Gastroesophageal sphincter (tissue), 4 donors: ENCODE data around the gene MEGF11. TPM values are rescaled to one million over a fixed set of nuclear protein-coding genes. Genes with fewer than 3 reads are reported as not detected.

ENCODE experiments used
- ATAC-seq: fragments of 150-250 bp; one replicate; pipeline ENCODE4 v1.9.1; 2016; ENCODE audit warnings: mild to moderate bottlenecking, moderate library complexity
- H3K27ac ChIP-seq, 4 donors: fragments of 200-600 bp; sonication (generic) in 3 of 4; 1 replicate in 3 of 4; 2 replicates in 1 of 4; pipeline ENCODE4 v1.5.1; 2016 to 2019
- H3K27me3 ChIP-seq: fragments of 200-600 bp; sonication (generic); one replicate; pipeline ENCODE4 v1.5.1; 2019
- H3K36me3 ChIP-seq, 2 donors: fragments of 200-600 bp; sonication (generic); one replicate each; pipeline ENCODE4 v1.5.1; 2019; ENCODE audit warnings: control low read depth in 1 of 2
- H3K4me1 ChIP-seq, 3 donors: fragments of 200-600 bp; sonication (generic); 1 replicate in 2 of 3; 2 replicates in 1 of 3; pipeline ENCODE4 v1.5.1; 2016 to 2019; ENCODE audit warnings: control low read depth in 2 of 3
- H3K4me3 ChIP-seq, 2 donors: fragments of 200-600 bp; sonication (generic); one replicate each; pipeline ENCODE4 v1.5.1; 2019; ENCODE audit warnings: mild to moderate bottlenecking in 1 of 2, moderate library complexity in 1 of 2
- H3K9me3 ChIP-seq, 3 donors: fragments of 200-600 bp; sonication (generic); one replicate each; pipeline ENCODE4 v1.5.1; 2017 to 2019; ENCODE audit warnings: control low read depth in 2 of 3
- EP300 ChIP-seq: sonication (generic); formaldehyde crosslinking; IDR thresholded peaks from one replicate; pipeline ENCODE4 v1.6.1; 2017; ENCODE audit warnings: antibody characterized with exemption, mild to moderate bottlenecking
- POLR2A ChIP-seq, 2 donors: fragments of 450-650 bp; IDR thresholded peaks; one replicate each; pipeline ENCODE4 v1.6.1; 2017; ENCODE audit warnings: antibody characterized with exemption in 2 of 2, mild to moderate bottlenecking in 2 of 2, moderate library complexity in 1 of 2
- POLR2AphosphoS5 ChIP-seq: sonication (generic); formaldehyde crosslinking; IDR thresholded peaks from one replicate; pipeline ENCODE4 v1.6.1; 2017; ENCODE audit warnings: antibody characterized with exemption
- WGBS, 2 donors: methylation state at CpG; one replicate each; pipeline ENCODE4 v1.1.5; 2018; ENCODE audit warnings: low coverage in 1 of 2; 5-methylcytosine and 5-hydroxymethylcytosine counted together
- total RNA-seq, 4 donors: library from RNA; depleted of rRNA; stranded (reverse); fragments of >200 nt; gene quantifications; one replicate each; pipeline ENCODE4 v1.1.0, GENCODE V29; 2016
- TF ChIP-seq, protein P1 (sequence below), 4 experiments: fragments of 200-600 bp in 2 of 4; fragments of 450-650 bp in 2 of 4; sonication (generic) in 1 of 4; IDR thresholded peaks; one replicate each; pipeline ENCODE4 v1.5.1; 2017 to 2019; ENCODE audit warnings: antibody characterized with exemption in 4 of 4, mild to moderate bottlenecking in 2 of 4, moderate library complexity in 2 of 4

MEGF11 gene
- total RNA-seq, 4 donors from 2014 or later, result 0.08 TPM; not detected in 3

DNA sequence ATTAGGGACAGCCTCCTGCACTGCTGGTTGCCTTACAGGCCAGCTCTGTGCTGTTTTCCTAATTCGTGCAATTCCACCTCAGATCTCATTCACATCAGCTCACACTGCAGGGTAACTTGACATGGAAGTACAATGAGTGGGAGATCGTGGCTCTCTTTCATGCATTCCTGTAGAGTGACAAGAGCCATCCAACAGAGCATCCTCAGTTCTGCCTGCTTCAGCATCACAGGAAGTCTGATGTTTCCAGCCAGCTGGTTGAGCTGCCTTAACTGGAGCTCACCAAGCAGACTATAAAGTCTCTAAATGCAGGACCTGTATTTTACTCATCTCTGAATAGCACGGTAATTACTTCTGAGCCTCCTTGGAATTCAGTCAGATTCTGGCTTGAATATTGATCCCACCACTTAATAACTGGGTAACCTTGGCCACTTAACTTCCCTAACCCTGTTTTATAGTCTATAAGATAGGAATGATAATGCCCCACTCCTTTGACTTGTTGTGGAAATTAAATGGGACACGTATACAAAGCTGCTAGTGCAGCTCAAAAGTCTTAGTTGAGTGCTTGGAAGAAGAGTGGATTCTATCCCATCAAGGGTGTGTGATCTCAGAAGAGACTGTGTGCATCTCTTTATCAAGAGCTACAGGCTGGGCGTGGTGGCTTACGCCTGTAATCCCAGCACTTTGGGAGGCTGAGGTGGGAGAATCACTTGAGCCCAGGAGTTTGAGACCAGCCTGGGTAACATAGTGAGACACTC, 38.4 kb upstream of the MEGF11 start:
- Histone ChIP-seq H3K4me3 (peak overlapping the region in 1 of 2 donors; percentile 83), H3K27ac (peak overlapping the region in 2 of 4 donors; percentile 87 to 96)
- TF ChIP-seq EP300, result no peak
- no peak for TF ChIP-seq POLR2AphosphoS5
- TF ChIP-seq, protein P1, sequence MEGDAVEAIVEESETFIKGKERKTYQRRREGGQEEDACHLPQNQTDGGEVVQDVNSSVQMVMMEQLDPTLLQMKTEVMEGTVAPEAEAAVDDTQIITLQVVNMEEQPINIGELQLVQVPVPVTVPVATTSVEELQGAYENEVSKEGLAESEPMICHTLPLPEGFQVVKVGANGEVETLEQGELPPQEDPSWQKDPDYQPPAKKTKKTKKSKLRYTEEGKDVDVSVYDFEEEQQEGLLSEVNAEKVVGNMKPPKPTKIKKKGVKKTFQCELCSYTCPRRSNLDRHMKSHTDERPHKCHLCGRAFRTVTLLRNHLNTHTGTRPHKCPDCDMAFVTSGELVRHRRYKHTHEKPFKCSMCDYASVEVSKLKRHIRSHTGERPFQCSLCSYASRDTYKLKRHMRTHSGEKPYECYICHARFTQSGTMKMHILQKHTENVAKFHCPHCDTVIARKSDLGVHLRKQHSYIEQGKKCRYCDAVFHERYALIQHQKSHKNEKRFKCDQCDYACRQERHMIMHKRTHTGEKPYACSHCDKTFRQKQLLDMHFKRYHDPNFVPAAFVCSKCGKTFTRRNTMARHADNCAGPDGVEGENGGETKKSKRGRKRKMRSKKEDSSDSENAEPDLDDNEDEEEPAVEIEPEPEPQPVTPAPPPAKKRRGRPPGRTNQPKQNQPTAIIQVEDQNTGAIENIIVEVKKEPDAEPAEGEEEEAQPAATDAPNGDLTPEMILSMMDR (IDR thresholded peaks at IDR 0.05), result no peak
- no peak for TF ChIP-seq POLR2A (IDR thresholded peaks at IDR 0.05)

DNA sequence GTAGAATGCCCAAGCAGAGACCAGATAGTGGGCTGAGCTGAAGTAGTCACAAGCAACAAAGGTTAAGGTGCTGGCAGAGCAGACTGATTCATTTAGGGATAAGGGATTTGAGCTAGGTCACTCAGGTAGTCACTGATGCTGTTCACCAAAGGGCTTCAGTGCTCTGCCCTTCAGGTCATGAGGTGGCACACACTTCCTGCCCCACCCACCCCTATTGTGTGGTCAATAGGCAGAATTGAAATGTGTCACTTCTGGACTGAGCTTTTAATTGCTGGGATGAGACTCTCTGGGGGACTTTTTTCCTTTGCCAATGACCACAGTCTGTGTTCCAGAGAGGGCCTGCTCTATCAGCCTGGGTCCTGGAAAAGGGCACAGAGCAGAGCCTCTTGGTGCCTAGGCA, 37.0 kb upstream of the MEGF11 start:
- H3K27me3 ChIP-seq, result no peaks in the 10 kb centered on the region
- peaks cover 0 to 56% (median 9%) of the 10 kb centered on the region in 3 donors for H3K4me1 ChIP-seq
- no peaks in the 10 kb centered on the region for H3K9me3 ChIP-seq
- no peak overlapping the region for H3K27ac ChIP-seq
- peaks cover 0 to 1% of the 10 kb centered on the region in 2 donors for H3K36me3 ChIP-seq
- TF ChIP-seq POLR2A (IDR thresholded peaks at IDR 0.05) (no peak), EP300 (no peak), POLR2AphosphoS5 (no peak)
- TF ChIP-seq, protein P1 (IDR thresholded peaks at IDR 0.05), result no peak
- no peak for ATAC-seq
- no peak overlapping the region for H3K4me3 ChIP-seq

More for the DNA sequence above, 38.4 kb upstream of the MEGF11 start:
- Histone ChIP-seq H3K9me3 (no peaks in the 10 kb centered on the region), H3K4me1 (peaks cover 0 to 69% (median 9%) of the 10 kb centered on the region in 3 donors), H3K36me3 (no peaks in the 10 kb centered on the region), H3K27me3 (no peaks in the 10 kb centered on the region)
- 71 to 85% methylated on average over 4 to 6 of the region's 6 CpGs for WGBS, 2 donors
- no peak for ATAC-seq

DNA sequence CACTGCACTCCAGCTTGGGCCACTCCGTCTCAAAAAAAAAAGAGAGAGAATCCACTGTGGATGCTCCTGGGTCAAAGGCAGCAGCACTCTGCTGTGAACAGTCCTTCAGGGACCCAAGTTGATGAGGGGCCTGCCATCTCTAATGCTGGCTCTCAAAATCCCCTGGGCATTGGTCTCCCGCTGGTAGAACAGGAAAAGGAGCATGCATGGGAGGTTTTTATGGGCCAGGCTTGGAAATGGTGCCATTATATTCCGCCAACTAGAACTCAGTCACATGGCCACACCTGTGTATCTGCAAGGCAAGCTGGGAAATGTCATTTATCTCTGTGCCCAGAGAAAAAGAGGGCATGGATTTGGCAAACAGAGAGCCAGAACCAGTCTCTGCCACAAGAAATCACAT, 36.5 kb upstream of the MEGF11 start:
- Histone ChIP-seq H3K27me3 (no peaks in the 10 kb centered on the region), H3K9me3 (no peaks in the 10 kb centered on the region), H3K36me3 (peaks cover 0 to 4% of the 10 kb centered on the region in 2 donors), H3K27ac (no peak overlapping the region), H3K4me3 (no peak overlapping the region), H3K4me1 (peaks cover 0 to 51% (median 6%) of the 10 kb centered on the region in 3 donors)
- no peak for TF ChIP-seq EP300
- TF ChIP-seq POLR2AphosphoS5, result no peak
- TF ChIP-seq, protein P1 (IDR thresholded peaks at IDR 0.05), result no peak
- TF ChIP-seq POLR2A (IDR thresholded peaks at IDR 0.05), result no peak
- WGBS, 2 donors, result 90 to 100% methylated on average over 2 to 3 of the region's 3 CpGs
- ATAC-seq, result no peak

DNA sequence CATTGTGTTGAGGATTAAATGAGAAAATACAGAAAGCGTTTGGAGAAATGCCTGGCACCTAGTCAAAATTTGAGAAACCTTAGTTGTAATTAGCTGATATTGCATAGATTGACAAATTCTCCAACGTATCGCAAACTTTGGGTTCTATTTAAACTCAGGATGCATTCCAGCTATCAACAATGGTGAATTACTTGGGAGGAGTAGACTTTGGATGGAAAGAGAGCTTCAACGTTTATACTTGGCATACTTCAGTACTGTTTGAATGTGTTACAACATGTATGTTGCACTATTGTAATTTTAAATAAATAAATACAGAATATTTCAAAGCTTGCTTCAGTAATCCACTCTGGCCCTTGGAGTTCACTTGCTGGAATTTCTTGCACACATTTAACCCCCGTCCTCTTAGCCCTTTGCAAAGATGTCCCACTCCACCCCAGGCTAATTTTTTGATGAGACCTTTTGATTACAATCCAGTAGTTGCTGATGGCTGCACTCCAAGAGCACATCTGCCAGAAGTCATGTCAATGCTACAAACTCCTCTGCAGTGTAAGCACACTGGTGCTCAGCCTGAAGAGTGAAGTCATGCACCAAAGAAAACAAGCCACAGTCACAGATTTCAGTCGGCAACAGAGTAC, 35.1 kb upstream of the MEGF11 start:
- Histone ChIP-seq H3K4me1 (peaks cover 0 to 41% (median 4%) of the 10 kb centered on the region in 3 donors), H3K4me3 (no peak overlapping the region), H3K36me3 (peaks cover 0 to 12% of the 10 kb centered on the region in 2 donors), H3K27me3 (no peaks in the 10 kb centered on the region), H3K27ac (no peak overlapping the region), H3K9me3 (no peaks in the 10 kb centered on the region)
- ATAC-seq, result no peak
- 37 to 59% methylated on average over 5 of the region's 6 CpGs for WGBS, 2 donors
- TF ChIP-seq, protein P1 (IDR thresholded peaks at IDR 0.05), result no peak

DNA sequence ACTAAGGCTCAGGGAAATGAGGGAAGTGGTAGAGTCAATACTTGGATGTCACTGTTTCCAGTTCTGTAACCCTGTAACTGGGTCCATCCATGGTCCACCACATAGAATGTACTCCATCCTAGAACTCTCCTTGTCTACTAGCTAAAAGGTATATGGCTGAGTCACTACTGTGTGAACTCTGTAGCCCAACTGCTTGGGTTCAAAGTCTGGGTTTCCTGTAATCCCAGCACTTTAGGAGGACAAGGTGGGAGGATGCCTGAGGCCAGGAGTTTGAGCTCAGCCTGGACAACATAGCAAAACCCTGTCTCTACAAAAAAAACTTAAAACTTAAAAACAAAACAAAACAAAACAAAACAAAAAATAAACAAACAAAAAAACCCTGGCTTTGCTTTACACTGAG, 34.5 kb upstream of the MEGF11 start:
- no peak for ATAC-seq
- Histone ChIP-seq H3K9me3 (no peaks in the 10 kb centered on the region), H3K27ac (no peak overlapping the region), H3K27me3 (no peaks in the 10 kb centered on the region), H3K36me3 (peaks cover 0 to 12% of the 10 kb centered on the region in 2 donors), H3K4me1 (peaks cover 0 to 41% (median 4%) of the 10 kb centered on the region in 3 donors), H3K4me3 (no peak overlapping the region)
- TF ChIP-seq POLR2A (IDR thresholded peaks at IDR 0.05), result no peak
- TF ChIP-seq, protein P1 (IDR thresholded peaks at IDR 0.05), result no peak
- TF ChIP-seq EP300, result no peak
- no peak for TF ChIP-seq POLR2AphosphoS5
